Measurements from ENCODE around the gene CST6.
"Not testable (repeated sequence)": the region's sequence is repeated elsewhere in the genome, so short reads cannot be mapped to it uniquely, and the experiment has no call there.

Gene CST6

GRCh38 chr11:65983589-65983987, 28.2 kb upstream of the CST6 start:
- no peak for DNase-seq (ENCODE audit: low spot score)

- no peak for DNase-seq (ENCODE audit: low spot score)
Measured at GRCh38 chr11:65987336-65987735, 24.5 kb upstream of the CST6 start.

- DNase-seq (ENCODE audit: low spot score), result peak; percentile 93
Measured at GRCh38 chr11:65988791-65989592, 22.8 kb upstream of the CST6 start.

GRCh38 chr11:65992056-65992455, 19.8 kb upstream of the CST6 start:
- no peak for DNase-seq (ENCODE audit: low spot score)

- no peak for DNase-seq (ENCODE audit: low spot score)
Measured at GRCh38 chr11:65997286-65997685, 14.5 kb upstream of the CST6 start.

- peak; percentile 97 for DNase-seq (ENCODE audit: low spot score)
Measured at GRCh38 chr11:66001942-66002647, 9.7 kb upstream of the CST6 start, which contains the start of the genes BANF1 and EIF1AD. Gene BANF1 (plus strand): TSS chr11:66002503. CDS start chr11:66003251, 748 bp downstream. Gene EIF1AD (minus strand): TSS chr11:66002157. CDS start chr11:66000389, 1,768 bp downstream.

GRCh38 chr11:66002648-66003225, 9.1 kb upstream of the CST6 start:
- no peak for DNase-seq (ENCODE audit: low spot score)

GRCh38 chr11:66003291-66003690, 8.5 kb upstream of the CST6 start:
- no peak for DNase-seq (ENCODE audit: low spot score)

- DNase-seq (ENCODE audit: low spot score), result no peak
Measured at GRCh38 chr11:66004186-66004585, 7.6 kb upstream of the CST6 start.

- DNase-seq (ENCODE audit: low spot score), result no peak
Measured at GRCh38 chr11:66006134-66006890, 5.5 kb upstream of the CST6 start.

GRCh38 chr11:66006891-66007176, 5.0 kb upstream of the CST6 start:
- no peak for DNase-seq (ENCODE audit: low spot score)

- no peak for DNase-seq (ENCODE audit: low spot score)
Measured at GRCh38 chr11:66007201-66007634, 4.6 kb upstream of the CST6 start.

GRCh38 chr11:66008095-66008467, 3.7 kb upstream of the CST6 start:
- DNase-seq (ENCODE audit: low spot score), result no peak

GRCh38 chr11:66008468-66009101, 3.2 kb upstream of the CST6 start:
- DNase-seq (ENCODE audit: low spot score), result no peak

- not testable (repeated sequence) for DNase-seq (ENCODE audit: low spot score)
Measured at GRCh38 chr11:66010036-66010435, 1.8 kb upstream of the CST6 start.

- no peak for DNase-seq (ENCODE audit: low spot score)
Measured at GRCh38 chr11:66011239-66011784, 496 bp upstream of the CST6 start.

GRCh38 chr11:66012371-66012945, 650 bp downstream of the CST6 start:
- no peak for DNase-seq (ENCODE audit: low spot score)

- no peak for DNase-seq (ENCODE audit: low spot score)
Measured at GRCh38 chr11:66012946-66013761, 1.3 kb downstream of the CST6 start.

GRCh38 chr11:66013762-66014100, 1.9 kb downstream of the CST6 start:
- DNase-seq (ENCODE audit: low spot score), result no peak

- DNase-seq (ENCODE audit: low spot score), result no peak
Measured at GRCh38 chr11:66014804-66015453, 3.1 kb downstream of the CST6 start.

Measured in putamen (tissue), 1 donor.